Measurements from ENCODE around the gene IGHMBP2. TPM values are rescaled to one million over a fixed set of nuclear protein-coding genes. Genes with fewer than 3 reads are reported as not detected.

The IGHMBP2 gene
- polyA plus RNA-seq, 1 donor = 14.1 TPM

DNA sequence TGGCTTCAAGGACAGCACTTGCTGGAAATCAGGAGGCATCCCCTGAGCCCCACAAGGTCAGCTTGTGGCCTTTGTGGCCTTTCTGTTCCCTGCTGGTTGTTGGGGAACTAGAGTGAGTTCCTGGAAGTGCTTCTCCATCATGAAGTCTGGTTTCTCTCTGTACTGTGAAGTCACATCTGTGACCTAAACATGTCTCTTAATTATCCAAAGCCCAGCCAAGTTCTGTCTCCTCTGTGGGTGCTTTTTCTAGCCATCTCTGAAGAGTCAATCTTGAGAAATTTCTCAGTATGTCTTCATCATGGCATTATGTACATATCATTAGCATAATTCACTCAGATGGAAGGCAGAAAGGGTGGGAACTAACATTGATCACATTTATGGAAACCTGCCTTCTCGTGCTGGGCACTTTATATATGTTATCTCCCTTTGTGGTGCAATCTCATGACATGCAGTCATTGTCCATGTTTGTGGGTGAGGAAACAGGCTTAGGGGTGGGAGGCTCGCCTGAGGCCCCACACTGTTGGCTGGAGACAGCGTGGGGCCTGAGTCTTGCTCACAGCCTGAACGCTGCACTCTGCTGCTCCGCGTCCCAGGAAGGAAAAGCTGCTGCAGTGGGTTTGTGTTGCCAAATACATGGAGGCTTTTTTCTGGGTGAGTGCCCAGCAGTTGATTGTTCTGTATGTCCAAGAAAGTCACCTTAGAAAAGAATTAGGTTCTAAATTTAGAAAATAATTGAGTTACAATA is 24.6 kb downstream of the IGHMBP2 start:
- DNase-seq = no peak

DNA sequence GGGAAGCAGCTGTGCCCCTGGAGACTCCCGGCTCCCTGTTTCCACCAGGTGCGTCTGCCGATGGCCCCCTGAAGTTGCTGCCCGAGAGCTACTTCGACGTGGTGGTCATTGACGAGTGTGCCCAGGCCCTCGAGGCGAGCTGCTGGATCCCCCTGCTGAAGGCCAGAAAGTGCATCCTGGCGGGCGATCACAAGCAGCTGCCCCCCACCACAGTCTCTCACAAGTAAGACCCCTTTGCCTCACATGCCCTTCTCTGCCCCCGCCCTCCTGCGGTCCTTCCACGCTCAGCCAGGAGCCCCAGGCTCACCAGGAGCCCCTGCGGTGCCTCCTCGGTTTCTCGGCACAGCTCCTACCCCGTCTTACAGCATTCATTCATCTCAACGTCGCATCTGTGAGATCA is 25.4 kb downstream of the IGHMBP2 start:
- DNase-seq = no peak

DNA sequence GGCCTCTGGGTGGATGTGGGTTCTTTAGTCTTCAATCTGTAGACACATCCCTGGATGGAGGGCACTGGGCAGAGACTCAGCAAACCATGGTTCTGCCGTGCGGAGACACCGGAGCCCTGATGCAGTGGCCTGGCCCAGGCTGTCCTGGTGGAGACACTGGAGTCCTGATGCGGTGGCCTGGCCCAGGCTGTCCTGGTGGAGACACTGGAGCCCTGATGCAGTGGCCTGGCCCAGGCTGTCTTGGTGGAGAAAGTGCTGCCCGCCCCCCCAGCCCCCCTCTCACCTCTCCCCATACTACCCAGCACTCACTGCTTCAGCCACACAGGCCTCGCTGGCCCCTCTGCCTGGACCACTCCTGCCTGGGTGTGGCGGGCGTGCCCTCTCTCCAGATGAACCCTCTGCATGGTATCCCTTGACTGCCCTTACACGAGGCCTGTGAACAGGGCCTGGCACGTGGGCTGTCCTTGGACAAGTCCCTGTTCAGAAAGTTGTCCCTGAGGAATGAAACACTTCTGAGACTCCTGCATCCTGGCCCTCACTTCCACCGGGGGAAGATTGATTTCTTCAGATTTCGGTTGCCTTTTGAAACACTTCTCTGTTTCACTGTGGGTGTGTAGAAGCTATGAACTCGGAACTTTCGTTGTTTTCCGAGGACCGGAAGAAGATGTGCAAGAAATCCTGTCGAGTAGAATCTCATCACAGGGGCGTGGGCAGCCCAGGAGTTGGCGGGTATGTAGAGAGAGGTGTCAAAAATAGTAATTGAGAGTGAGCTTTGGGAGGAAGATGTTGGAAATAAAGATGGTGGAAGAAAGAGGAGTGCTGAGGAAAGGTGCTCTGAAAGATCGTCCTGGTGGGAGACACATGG is 26.2 kb downstream of the IGHMBP2 start:
- DNase-seq = no peak

DNA sequence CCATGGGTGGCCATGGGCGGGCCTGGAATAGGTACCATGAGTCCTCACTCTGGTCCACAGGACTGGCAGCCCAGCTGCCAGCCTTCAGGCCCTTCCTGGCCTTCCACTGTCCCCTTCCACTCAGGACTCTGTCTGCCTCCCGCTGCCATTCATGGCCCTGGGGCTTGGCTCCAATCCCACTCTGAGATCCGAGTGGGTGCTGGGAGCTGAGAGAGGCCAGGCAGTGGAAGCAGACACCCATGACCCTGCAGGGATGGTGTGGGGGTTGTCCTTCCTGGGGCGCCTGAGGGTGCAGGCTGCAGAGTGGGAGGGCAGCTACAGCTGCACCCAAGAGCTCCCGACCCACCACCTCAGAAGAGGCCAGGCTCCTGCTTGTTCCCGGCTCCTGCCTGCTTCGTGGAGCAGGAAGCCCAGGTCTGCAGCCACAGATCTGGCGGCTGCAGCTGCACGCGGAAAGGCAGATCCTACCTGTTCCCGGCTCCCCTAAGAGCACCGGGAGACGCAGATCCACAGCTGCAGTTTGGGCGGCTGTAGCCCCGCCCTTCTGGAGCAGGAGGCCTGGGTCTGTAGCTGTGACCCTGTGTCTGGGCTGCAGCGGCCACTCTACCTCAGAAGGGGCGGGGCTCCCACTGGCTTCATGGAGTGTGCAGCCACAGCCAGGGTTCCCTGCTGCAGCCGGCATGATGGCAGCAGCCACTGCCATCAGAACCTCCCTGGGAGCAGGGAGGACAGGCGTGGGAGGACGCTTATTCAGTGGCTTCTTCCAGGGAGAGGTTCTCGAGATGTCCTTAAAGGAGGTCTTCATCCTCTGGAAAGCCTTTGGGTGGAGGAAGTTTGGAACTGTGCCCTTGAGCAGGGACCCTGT is 27.5 kb downstream of the IGHMBP2 start:
- DNase-seq = no peak

DNA sequence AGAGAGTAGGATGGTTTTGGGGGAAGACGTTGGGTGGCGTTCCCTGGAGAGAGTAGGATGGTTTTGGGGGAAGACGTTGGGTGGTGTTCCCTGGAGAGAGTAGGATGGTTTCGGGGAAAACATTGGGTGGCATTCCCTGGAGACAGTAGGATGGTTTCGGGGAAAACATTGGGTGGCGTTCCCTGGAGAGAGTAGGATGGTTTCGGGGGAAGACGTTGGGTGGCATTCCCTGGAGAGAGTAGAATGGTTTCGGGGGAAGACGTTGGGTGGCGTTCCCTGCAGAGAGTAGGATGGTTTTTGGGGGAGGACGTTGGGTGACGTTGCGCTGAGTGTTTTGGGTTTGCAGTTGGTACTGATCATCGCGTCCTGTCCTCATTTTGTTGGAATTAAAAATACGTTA is 28.2 kb downstream of the IGHMBP2 start:
- no peak for DNase-seq

DNA sequence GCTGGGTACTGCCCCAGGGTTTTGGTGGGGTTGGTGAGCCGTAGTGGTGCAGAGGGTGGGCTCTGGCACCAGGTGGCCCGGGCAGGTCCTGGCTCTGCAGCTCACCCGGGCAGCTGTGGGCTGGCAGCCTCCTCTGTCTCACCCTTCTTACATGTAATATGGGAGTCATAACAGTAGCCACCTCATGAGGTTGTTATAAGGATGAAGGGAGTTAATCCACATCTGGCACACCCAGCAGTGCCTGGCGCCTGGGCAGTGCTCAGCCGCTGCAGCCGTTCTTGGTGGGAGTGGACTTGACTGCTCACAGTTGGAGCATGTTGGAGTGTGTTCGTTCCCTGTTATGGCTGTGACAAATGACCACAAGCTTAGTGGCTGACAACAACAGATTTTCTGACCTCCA is 28.7 kb downstream of the IGHMBP2 start:
- DNase-seq = no peak

DNA sequence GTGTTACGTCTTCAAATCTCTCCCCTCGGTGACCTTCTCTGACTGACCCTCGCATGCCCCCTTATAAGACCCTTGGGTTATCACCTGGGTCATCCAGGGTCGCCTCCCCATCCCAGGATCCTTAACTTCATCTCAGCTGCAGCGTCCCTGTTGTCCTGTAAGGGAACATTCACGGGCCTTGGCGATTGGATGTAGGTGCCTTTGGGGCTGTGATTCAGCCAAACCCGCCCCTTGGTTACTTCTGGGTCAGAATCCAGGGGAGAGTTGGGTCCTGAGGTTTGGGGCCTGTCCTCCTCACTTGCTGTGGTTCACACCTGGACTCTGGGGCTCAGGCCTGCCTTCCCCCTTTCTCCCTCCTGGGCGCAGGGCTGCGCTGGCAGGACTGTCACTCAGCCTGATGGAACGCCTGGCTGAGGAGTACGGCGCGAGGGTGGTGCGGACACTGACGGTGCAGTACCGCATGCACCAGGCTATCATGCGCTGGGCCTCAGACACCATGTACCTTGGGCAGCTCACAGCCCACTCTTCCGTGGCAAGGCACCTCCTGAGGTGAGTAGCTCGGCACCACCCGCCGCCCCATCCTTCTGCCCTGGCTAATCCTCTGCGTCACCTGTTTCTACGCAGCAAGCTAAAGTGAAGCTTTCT is 29.4 kb downstream of the IGHMBP2 start:
- DNase-seq = no peak

DNA sequence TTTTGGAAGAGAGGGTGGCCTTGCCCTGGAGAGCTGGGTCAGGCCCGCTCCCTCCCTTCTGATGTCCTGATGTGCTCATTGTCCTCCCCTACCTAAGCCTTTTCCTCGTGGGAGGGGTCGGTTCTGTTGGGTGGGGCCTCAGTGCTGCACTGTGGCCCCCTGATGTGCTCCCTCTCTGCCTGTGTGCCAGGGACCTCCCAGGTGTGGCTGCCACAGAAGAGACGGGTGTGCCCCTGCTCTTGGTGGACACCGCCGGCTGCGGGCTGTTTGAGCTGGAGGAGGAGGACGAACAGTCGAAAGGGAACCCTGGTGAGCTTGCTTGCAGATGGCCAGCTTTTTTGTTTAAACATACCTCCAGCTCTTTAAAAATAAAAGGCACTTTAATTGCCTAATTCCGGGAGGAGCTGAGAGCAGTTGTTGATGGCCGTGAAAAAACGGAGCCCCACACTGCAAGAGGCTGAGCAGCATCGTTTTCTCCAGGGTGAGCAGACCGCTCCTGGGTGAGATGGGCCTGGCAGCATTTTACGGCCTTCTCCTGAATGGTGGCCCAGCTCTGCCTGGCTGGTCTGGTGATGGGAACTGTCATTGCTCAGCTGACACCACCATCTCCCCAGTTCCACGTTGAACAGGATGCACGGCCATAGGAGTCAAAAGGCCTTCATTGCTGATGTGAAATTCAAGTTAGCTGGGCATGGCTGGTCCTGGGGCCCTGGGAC is 30.1 kb downstream of the IGHMBP2 start:
- DNase-seq = no peak

DNA sequence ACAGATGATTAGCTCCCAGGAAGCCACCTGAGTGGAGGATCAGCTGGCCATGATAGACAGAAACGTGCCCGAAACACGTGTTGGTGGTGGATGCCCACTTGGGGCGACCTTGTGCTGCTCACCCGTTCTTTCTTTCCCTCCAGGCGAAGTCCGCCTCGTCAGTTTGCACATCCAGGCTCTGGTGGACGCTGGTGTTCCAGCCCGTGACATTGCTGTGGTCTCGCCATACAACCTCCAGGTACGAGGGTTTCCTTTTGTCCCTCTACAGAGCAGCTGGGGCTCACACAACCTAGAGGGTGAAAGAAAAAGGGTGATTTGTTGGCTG is 30.6 kb downstream of the IGHMBP2 start:
- no peak for DNase-seq

DNA sequence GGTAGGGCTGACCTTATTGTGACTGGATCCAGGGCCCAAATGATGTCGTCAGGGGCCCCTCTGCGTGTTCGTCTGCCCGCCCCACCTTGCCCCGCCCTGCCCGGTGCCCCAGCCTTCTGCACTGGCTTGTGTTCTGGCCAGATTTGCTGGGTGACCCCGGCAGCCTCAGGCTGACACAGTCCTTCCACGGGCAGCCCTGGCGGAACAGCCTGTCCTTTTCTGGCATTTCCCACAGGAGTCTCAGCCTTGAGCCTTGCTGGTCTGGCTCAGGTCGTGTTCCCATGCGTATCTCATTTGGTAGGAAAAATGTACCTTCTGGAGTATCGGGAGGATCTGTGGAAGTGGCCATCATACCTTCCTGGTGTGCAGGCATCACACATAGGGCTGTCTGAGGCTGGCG is 31.0 kb downstream of the IGHMBP2 start:
- DNase-seq = no peak

DNA sequence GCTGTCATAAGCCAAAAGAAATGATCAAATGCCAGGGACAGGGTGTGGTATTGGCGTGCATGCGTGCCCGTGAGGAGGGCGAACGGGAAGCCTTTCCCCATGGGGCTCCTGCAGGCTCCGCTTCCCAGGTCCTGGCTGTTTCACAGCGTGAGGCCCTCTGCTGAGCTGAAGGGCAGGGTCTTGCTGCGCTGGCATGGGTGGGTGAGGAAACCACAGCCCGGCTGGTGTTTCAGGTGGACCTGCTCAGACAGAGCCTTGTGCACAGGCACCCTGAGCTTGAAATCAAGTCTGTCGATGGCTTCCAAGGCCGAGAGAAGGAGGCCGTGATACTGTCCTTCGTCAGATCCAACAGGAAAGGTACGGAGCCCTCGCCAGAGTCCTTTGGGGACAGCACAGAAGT is 31.4 kb downstream of the IGHMBP2 start:
- no peak for DNase-seq

DNA sequence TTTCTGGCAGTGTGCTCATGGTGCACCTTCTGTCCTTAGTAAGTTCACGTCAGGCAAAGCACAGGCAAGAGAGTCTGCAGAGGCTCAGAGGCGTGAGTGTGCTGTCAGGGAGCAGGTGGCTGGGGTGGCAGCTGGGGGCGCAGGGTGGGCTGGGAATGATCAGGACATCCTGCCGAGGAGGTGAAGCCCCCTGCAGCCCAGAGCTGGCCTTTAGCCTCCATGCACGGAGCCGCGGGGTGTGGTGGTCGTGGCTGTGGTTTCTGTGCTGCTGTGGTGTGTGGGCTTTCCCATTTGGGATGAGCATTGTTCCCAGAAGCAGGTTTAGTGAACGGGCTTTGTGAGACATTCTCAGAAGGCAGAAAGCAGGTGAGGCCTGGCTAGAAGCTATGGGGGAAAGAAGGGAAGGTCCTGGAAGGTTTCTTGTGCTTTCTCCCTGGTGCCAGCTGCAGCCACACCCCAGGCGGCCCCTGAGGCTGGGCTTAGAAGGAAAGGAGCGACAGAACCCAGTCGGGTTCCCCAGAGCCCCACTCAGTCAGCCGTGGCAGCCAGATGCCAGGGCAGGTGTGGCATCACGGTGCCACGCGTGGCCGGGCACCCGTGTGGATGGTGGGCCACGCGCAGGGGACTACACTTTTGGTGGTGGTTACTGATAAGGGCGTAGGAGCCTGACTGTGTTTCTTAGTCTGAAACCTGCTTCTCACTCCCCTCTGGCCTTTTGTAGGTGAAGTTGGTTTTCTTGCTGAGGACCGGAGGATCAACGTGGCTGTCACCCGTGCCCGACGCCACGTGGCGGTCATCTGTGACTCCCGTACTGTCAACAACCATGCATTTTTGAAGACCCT is 32.0 kb downstream of the IGHMBP2 start:
- no peak for DNase-seq

DNA sequence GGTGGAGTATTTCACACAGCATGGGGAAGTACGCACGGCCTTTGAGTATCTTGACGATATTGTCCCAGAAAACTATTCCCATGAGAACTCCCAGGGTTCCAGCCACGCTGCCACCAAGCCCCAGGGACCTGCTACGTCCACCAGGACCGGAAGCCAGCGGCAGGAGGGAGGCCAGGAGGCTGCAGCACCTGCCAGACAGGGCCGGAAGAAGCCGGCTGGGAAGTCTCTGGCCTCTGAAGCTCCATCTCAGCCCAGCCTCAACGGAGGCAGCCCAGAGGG is 32.6 kb downstream of the IGHMBP2 start:
- DNase-seq = no peak

DNA sequence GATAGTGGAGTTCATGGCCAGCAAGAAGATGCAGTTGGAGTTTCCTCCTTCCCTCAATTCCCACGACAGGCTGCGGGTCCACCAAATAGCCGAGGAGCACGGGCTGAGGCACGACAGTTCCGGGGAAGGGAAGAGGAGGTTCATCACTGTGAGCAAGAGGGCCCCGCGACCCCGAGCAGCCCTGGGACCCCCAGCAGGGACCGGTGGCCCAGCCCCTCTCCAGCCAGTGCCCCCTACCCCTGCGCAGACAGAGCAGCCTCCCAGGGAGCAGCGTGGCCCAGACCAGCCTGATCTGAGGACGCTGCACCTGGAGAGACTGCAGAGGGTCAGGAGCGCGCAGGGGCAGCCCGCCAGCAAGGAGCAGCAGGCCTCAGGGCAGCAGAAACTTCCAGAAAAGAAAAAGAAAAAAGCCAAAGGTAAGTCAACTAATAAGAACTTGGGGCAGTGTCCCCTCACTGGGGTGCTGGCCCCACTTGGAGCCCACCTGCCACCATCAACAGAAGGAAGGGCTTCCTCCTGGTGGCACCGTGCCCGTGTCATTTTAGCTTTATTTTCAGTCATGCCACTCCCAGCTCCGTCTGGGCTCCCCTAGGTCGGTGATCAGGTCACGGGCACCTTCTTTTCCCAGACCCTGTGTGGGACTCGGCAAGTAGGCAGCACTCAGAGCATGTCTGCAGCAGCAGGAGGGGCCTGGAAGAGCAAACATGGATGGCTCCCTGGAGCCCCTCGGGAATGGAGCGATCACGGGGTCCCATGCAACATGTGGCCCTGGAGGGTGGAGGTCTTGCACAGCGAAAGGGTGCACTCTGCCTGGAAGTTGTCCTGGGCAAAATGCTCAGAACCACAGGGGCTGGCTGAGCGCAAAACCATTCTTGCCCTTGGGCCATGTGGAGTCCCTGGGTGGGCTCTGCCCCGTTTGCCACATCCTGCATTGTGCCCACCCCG is 33.3 kb downstream of the IGHMBP2 start:
- no peak for DNase-seq

DNA sequence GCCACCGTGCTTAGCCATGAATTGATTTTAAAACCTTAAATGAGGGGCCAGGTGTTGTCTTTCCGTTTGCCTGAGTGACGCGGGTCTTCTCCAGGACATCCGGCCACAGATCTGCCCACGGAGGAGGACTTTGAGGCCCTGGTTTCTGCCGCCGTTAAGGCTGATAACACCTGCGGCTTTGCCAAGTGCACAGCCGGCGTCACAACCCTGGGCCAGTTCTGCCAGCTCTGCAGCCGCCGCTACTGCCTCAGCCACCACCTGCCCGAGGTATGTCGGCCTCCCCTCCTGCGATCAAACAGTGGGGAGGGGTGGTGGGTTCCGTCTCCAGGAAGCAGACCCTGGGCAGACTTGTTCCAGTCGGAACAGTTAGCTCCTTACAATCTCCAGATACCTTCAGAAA is 34.4 kb downstream of the IGHMBP2 start:
- no peak for DNase-seq

DNA sequence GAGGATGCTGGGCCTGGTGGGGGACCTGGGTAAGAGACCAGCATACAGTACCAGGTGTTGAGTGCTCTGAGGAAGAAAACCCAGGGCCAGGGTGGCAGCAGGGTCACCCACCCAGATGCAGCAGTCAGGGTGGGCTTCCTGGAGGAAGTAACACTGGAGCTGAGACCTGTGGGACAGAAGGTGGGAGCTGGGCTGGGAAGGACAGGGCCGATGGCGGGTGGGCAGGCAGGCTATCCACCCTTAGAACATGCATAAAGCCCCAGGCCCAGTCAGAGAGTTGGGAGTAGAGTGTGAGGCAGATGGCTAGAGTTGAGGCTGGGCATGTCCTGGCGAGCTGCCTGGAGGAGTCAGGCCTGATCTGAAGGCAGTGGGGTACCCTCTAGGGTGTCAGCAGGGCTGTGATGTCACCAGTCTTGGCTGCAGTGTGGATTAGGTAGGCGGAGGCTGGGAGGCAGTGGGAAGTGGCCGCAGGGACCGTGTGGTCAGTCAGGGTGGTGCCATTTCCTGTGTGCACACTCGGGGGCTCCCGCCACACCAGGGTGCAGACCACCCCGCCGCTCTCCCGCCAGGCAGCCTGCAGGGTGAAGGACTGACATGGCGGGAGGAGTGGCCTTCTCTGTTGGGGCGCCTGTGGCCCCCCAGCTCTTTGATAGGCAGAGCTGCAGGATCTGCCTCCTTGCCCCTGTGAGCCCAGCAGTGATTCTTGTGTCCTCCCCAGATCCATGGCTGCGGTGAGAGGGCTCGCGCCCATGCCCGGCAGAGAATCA is 35.3 kb downstream of the IGHMBP2 start:
- DNase-seq = no peak

DNA sequence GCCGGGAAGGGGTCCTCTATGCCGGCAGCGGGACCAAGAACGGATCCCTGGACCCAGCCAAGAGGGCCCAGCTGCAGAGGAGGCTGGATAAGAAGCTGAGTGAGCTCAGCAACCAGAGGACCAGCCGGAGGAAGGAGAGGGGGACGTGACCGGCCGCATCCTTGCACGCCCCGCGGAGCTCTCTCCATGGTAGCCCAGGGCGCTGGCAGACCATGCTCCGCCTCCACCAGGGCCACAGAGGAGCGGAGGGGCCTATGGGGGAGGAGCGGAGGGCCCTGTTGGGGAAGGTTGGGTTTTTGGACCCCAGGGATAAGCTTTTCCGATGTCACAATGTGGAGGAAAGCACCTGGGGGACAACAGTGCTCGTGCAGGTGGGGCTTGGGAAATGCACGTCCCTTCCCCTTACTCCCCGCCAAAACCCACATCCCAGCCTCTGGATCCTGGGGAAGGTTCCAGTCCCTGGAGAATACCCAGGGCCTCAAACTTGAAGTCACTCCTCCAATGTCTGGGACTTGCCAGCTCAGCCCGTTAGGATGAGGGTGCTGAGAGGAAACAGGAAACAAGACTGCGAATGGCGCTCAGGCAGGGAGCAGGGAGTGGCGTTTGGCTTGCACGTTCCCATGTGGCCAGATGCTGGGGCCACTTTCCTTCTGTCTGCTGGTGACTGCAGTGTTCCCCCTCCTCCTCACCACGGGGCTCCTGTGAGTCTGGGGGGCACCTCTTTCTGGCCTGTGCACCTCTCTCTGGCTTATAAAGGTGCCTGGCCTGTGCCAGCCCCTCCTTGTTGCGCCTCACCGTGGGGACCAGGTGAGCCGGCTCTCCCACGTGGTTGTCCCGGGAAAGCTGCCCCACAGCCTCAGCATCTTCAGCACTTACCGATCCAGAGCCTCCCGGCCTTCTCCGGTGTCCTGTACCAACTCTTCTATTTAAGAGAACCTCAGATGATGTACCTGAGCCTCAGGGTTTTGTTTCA is 36.2 kb downstream of the IGHMBP2 start:
- DNase-seq = no peak

Data from hindlimb muscle (tissue), 1 donor.